Measurements from ENCODE around the gene PAFAH1B1. TPM values are rescaled to one million over a fixed set of nuclear protein-coding genes. Genes with fewer than 3 reads are reported as not detected.

Gene PAFAH1B1
- total and polyA plus RNA-seq, 7 donors, result 35.4 to 139 (median 97.6) TPM

- peak; percentile 74 for DNase-seq
- peaks cover 0 to 10% (median 0%) of the 10 kb centered on the region in 4 donors for H3K36me3 ChIP-seq
- WGBS, 2 donors, result 50 to 68% methylated on average over 36 of the region's 36 CpGs
- no peak for TF ChIP-seq POLR2AphosphoS5 (IDR thresholded peaks at IDR 0.05)
- H3K4me1 ChIP-seq, result peaks cover 0 to 51% (median 46%) of the 10 kb centered on the region in 4 donors
- no peaks in the 10 kb centered on the region for H3K9me3 ChIP-seq
- H3K27me3 ChIP-seq, result no peaks in the 10 kb centered on the region
- peak overlapping the region; percentile 81 to 92 (median 85) for H3K27ac ChIP-seq
- intact Hi-C loops (cut with DNase I), result loop anchor here (5.0 kb wide), 1 partner anchor 200 kb away; the partner anchor contains the start of gene METTL16
- H3K4me3 ChIP-seq, result peak overlapping the region; percentile 70 to 98 (median 88)
Measured at GRCh38 chr17:2712300-2713043, 119.0 kb downstream of the PAFAH1B1 start.

GRCh38 chr17:2713881-2714280, 120.4 kb downstream of the PAFAH1B1 start:
- intact Hi-C loops (cut with DNase I), result loop anchor here (5.0 kb wide), 1 partner anchor 202 kb away; the partner anchor contains the start of gene METTL16
- Histone ChIP-seq H3K9me3 (no peaks in the 10 kb centered on the region), H3K36me3 (peaks cover 0 to 10% (median 0%) of the 10 kb centered on the region in 4 donors), H3K4me3 (no peak overlapping the region), H3K4me1 (peaks cover 0 to 37% (median 32%) of the 10 kb centered on the region in 4 donors), H3K27me3 (no peaks in the 10 kb centered on the region), H3K27ac (no peak overlapping the region)
- WGBS, 2 donors, result 92 to 94% methylated on average over 9 of the region's 9 CpGs
- TF ChIP-seq EP300 (IDR thresholded peaks at IDR 0.05), result no peak
- no peak for TF ChIP-seq CTCF (IDR thresholded peaks at IDR 0.05)
- no peak for TF ChIP-seq POLR2A (IDR thresholded peaks at IDR 0.05)
- no peak for DNase-seq

GRCh38 chr17:2716649-2717048, 123.2 kb downstream of the PAFAH1B1 start:
- WGBS, 2 donors, result 81 to 87% methylated on average over 5 of the region's 5 CpGs
- intact Hi-C loops (cut with DNase I), result no loop called here
- no peaks in the 10 kb centered on the region for H3K27me3 ChIP-seq
- no peak for DNase-seq
- no peaks in the 10 kb centered on the region for H3K9me3 ChIP-seq
- H3K27ac ChIP-seq, result no peak overlapping the region
- H3K36me3 ChIP-seq, result peaks cover 0 to 10% (median 0%) of the 10 kb centered on the region in 4 donors
- TF ChIP-seq EP300 (IDR thresholded peaks at IDR 0.05) (no peak), CTCF (IDR thresholded peaks at IDR 0.05) (no peak), POLR2A (IDR thresholded peaks at IDR 0.05) (no peak), POLR2AphosphoS5 (IDR thresholded peaks at IDR 0.05) (no peak)
- H3K4me3 ChIP-seq, result no peak overlapping the region
- H3K4me1 ChIP-seq, result peaks cover 0 to 15% (median 13%) of the 10 kb centered on the region in 4 donors

GRCh38 chr17:2718150-2718938, 124.9 kb downstream of the PAFAH1B1 start:
- TF ChIP-seq CTCF (IDR thresholded peaks at IDR 0.05), result no peak
- TF ChIP-seq POLR2AphosphoS5 (IDR thresholded peaks at IDR 0.05), result no peak
- no peak for TF ChIP-seq POLR2A (IDR thresholded peaks at IDR 0.05)
- TF ChIP-seq EP300 (IDR thresholded peaks at IDR 0.05), result no peak
- no peak for DNase-seq
- Histone ChIP-seq H3K9me3 (no peaks in the 10 kb centered on the region), H3K27me3 (peaks cover 0 to 14% (median 8%) of the 10 kb centered on the region in 3 donors), H3K4me1 (peaks cover 0 to 4% (median under 1%) of the 10 kb centered on the region in 4 donors), H3K27ac (no peak overlapping the region), H3K4me3 (no peak overlapping the region), H3K36me3 (peaks cover 0 to 10% (median 0%) of the 10 kb centered on the region in 4 donors)
- intact Hi-C loops (cut with DNase I), result no loop called here
- whole genome bisulfite sequencing, 2 donors, result 51 to 76% methylated on average over 13 of the region's 13 CpGs

GRCh38 chr17:2719861-2720260, 126.4 kb downstream of the PAFAH1B1 start:
- H3K4me1 ChIP-seq, result peaks cover 0 to 13% (median 10%) of the 10 kb centered on the region in 4 donors
- no peak overlapping the region for H3K27ac ChIP-seq
- DNase-seq, result no peak
- 77 to 90% methylated on average over 4 of the region's 4 CpGs for WGBS, 2 donors
- no peaks in the 10 kb centered on the region for H3K9me3 ChIP-seq
- peaks cover 5 to 28% (median 21%) of the 10 kb centered on the region in 3 donors for H3K27me3 ChIP-seq
- no peak for TF ChIP-seq EP300 (IDR thresholded peaks at IDR 0.05)
- intact Hi-C loops (cut with DNase I), result no loop called here
- H3K4me3 ChIP-seq, result no peak overlapping the region
- peaks cover 0 to 9% (median 0%) of the 10 kb centered on the region in 4 donors for H3K36me3 ChIP-seq
